Neural cell (in vitro differentiated cells): ENCODE results near the gene MCC. TPM values are rescaled to one million over a fixed set of nuclear protein-coding genes. Genes with fewer than 3 reads are reported as not detected.

ENCODE experiments used
- H2AFZ ChIP-seq: fragments of 200-600, 300-800 bp; sonication (generic), shearing (Covaris generic); 2 replicates; pipeline ENCODE4 v1.6.0; 2014; ENCODE audit warnings: low read depth, mild to moderate bottlenecking, antibody characterized with exemption, low read length, moderate library complexity
- H3F3A ChIP-seq: fragments of 200-600 bp; shearing (Covaris generic); 2 replicates; pipeline ENCODE4 v1.6.1; 2016; ENCODE audit warnings: mild to moderate bottlenecking, moderate library complexity, mixed read lengths, antibody characterized with exemption, low read length; ENCODE audit not compliant: insufficient read depth, poor library complexity, severe bottlenecking
- H3K27ac ChIP-seq: fragments of 200-600, 300-800 bp; sonication (generic), shearing (Covaris generic); 2 replicates; pipeline ENCODE4 v1.5.1; 2014; ENCODE audit warnings: mild to moderate bottlenecking, low read length, moderate library complexity
- H3K27me3 ChIP-seq: fragments of 300-800, 200-600 bp; sonication (generic), shearing (Covaris generic); 2 replicates; pipeline ENCODE4 v1.6.0; 2014; ENCODE audit warnings: mild to moderate bottlenecking, low read depth, low read length, moderate library complexity; ENCODE audit not compliant: insufficient read depth
- H3K36me3 ChIP-seq: fragments of 300-800, 200-600 bp; sonication (generic), shearing (Covaris generic); 2 replicates; pipeline ENCODE4 v1.5.1; 2014; ENCODE audit warnings: mild to moderate bottlenecking, antibody characterized with exemption, low read length, moderate library complexity; ENCODE audit not compliant: insufficient read depth
- H3K4me2 ChIP-seq: fragments of 300-800, 200-600 bp; sonication (generic), shearing (Covaris generic); 2 replicates; pipeline ENCODE4 v1.6.0; 2014; ENCODE audit warnings: mild to moderate bottlenecking, low read length
- H3K4me3 ChIP-seq: fragments of 300-800, 200-600 bp; sonication (generic), shearing (Covaris generic); 2 replicates; pipeline ENCODE4 v1.5.1; 2014; ENCODE audit warnings: mild to moderate bottlenecking, low read length, moderate library complexity
- H3K79me2 ChIP-seq: fragments of 200-600 bp; shearing (Covaris generic); replicated peaks from 2 replicates; pipeline ENCODE4 v1.6.0; 2014; ENCODE audit warnings: mild to moderate bottlenecking, low read length, moderate library complexity; ENCODE audit not compliant: insufficient read depth
- H3K9ac ChIP-seq: fragments of 300-800, 200-600 bp; sonication (generic), shearing (Covaris generic); 2 replicates; pipeline ENCODE4 v1.6.1; 2016; ENCODE audit warnings: mild to moderate bottlenecking, low read length, mixed read lengths
- H3K9me2 ChIP-seq: fragments of 200-600 bp; shearing (Covaris generic); 2 replicates; pipeline ENCODE4 v1.6.1; 2016; ENCODE audit warnings: mild to moderate bottlenecking, low read length, mixed read lengths; ENCODE audit not compliant: insufficient read depth
- H3K9me3 ChIP-seq: fragments of 200-600, 300-800 bp; sonication (generic), shearing (Covaris generic); 2 replicates; pipeline ENCODE4 v1.6.1; 2016; ENCODE audit warnings: mild to moderate bottlenecking, mixed run types, low read length, moderate library complexity, mixed read lengths
- H4K20me1 ChIP-seq: fragments of 200-600 bp; shearing (Covaris generic); 2 replicates; pipeline ENCODE4 v1.6.1; 2016; ENCODE audit warnings: mild to moderate bottlenecking, mixed run types; ENCODE audit not compliant: insufficient read depth
- CTCF ChIP-seq: fragments of 450-650 bp; IDR thresholded peaks from 2 replicates; pipeline ENCODE4 v1.5.1; 2014; ENCODE audit warnings: antibody characterized with exemption, mild to moderate bottlenecking, moderate library complexity; ENCODE audit not compliant: poor library complexity, severe bottlenecking
- EP300 ChIP-seq: fragments of 450-650 bp; conservative IDR thresholded peaks from 2 replicates; pipeline ENCODE4 v1.6.1; 2014; ENCODE audit warnings: antibody characterized with exemption, mild to moderate bottlenecking, moderate library complexity; ENCODE audit not compliant: poor library complexity, severe bottlenecking
- EZH2 ChIP-seq: fragments of 200-600, 300-800 bp; shearing (Covaris generic), sonication (generic); IDR thresholded peaks from 2 replicates; pipeline ENCODE4 v1.6.1; 2014; ENCODE audit warnings: antibody characterized with exemption, low read length, borderline replicate concordance, mild to moderate bottlenecking; ENCODE audit not compliant: insufficient read depth, poor library complexity, severe bottlenecking
- MXI1 ChIP-seq: fragments of 450-650 bp; conservative IDR thresholded peaks from 2 replicates; pipeline ENCODE4 v1.6.1; 2014; ENCODE audit warnings: antibody characterized with exemption, mild to moderate bottlenecking; ENCODE audit not compliant: poor library complexity, severe bottlenecking
- POLR2AphosphoS5 ChIP-seq: IDR thresholded peaks from 2 replicates; pipeline ENCODE4 v1.6.1; 2012
- RAD21 ChIP-seq: fragments of 450-650 bp; conservative IDR thresholded peaks from 2 replicates; pipeline ENCODE4 v1.6.1; 2014; ENCODE audit warnings: antibody characterized with exemption, mild to moderate bottlenecking, moderate library complexity
- REST ChIP-seq: IDR thresholded peaks from 2 replicates; pipeline ENCODE4 v1.6.1; 2012; ENCODE audit warnings: borderline replicate concordance
- SMC3 ChIP-seq: fragments of 450-650 bp; conservative IDR thresholded peaks from 2 replicates; pipeline ENCODE4 v1.6.1; 2014; ENCODE audit warnings: antibody characterized with exemption, mild to moderate bottlenecking, moderate library complexity; ENCODE audit not compliant: poor library complexity
- TAF1 ChIP-seq: IDR thresholded peaks from 2 replicates; pipeline ENCODE4 v1.6.1; 2012; ENCODE audit warnings: low read depth
- polyA plus RNA-seq: library from polyadenylated mRNA; depleted of rRNA; stranded (reverse); fragments of >200 nt; gene quantifications from 2 replicates; pipeline ENCODE4 v1.2.3, GENCODE V29; 2014

MCC gene
- polyA plus RNA-seq, 1 donor from 2014 or later = 2.2 TPM

- Histone ChIP-seq H3K36me3 (no peaks in the 10 kb centered on the region), H3K27me3 (no peaks in the 10 kb centered on the region), H3F3A (no peaks in the 10 kb centered on the region), H3K27ac (no peak overlapping the region), H3K4me3 (no peak overlapping the region), H4K20me1 (no peaks in the 10 kb centered on the region), H3K9ac (no peak overlapping the region), H3K79me2 (no peaks in the 10 kb centered on the region), H3K9me3 (no peaks in the 10 kb centered on the region), H3K9me2 (no peaks in the 10 kb centered on the region), H2AFZ (no peak overlapping the region), H3K4me2 (no peak overlapping the region)
- TF ChIP-seq REST (no peak), EZH2 (no peak), POLR2AphosphoS5 (no peak)
These were observed 263.0 kb downstream of the MCC start for GRCh38 chr5:113225259-113225658.

- Histone ChIP-seq H3K27ac (no peak overlapping the region), H3K27me3 (no peaks in the 10 kb centered on the region), H3K36me3 (no peaks in the 10 kb centered on the region), H4K20me1 (no peaks in the 10 kb centered on the region), H2AFZ (no peak overlapping the region), H3K79me2 (no peaks in the 10 kb centered on the region), H3K4me2 (no peak overlapping the region), H3F3A (no peaks in the 10 kb centered on the region), H3K9me2 (no peaks in the 10 kb centered on the region), H3K4me3 (no peak overlapping the region), H3K9me3 (no peaks in the 10 kb centered on the region), H3K9ac (no peak overlapping the region)
- TF ChIP-seq CTCF = no peak
- no peak for TF ChIP-seq POLR2AphosphoS5
- no peak for TF ChIP-seq RAD21
- no peak for TF ChIP-seq SMC3
- no peak for TF ChIP-seq REST
- no peak for TF ChIP-seq EP300
- TF ChIP-seq MXI1 = no peak
- TF ChIP-seq EZH2 = no peak
- no peak for TF ChIP-seq TAF1
These were observed 263.6 kb downstream of the MCC start for GRCh38 chr5:113224605-113225065.
